HCT116 (cell line): ENCODE results near the gene OCA2.

Source experiments
- ELF1 ChIP-seq: IDR thresholded peaks from 2 replicates; pipeline ENCODE4 v1.6.1; 2012; ENCODE audit warnings: low read depth, borderline replicate concordance
- EZH2 ChIP-seq: fragments of 200-600 bp; sonication (generic); IDR thresholded peaks from 2 replicates; pipeline ENCODE4 v1.6.1; 2017; ENCODE audit warnings: antibody characterized with exemption, mixed run types
- EZH2phosphoT487 ChIP-seq: fragments of 200-600 bp; IDR thresholded peaks from 2 replicates; pipeline ENCODE4 v1.6.1; 2018; ENCODE audit warnings: antibody characterized with exemption, borderline replicate concordance
- POLR2A ChIP-seq: IDR thresholded peaks from 2 replicates; pipeline ENCODE4 v1.7.0; 2011; ENCODE audit warnings: borderline replicate concordance; ENCODE audit not compliant: insufficient read depth, insufficient read length; ENCODE audit errors: extremely low read depth
- POLR2AphosphoS5 ChIP-seq: IDR thresholded peaks from 2 replicates; pipeline ENCODE4 v1.6.1; 2011; ENCODE audit warnings: mild to moderate bottlenecking, low read depth, low read length, moderate library complexity
- TF ChIP-seq, protein P1 (sequence below), 3 experiments: fragments of 200-600 bp in 1 of 3; sonication (generic) in 1 of 3; IDR thresholded peaks in 2 of 3; conservative IDR thresholded peaks in 1 of 3; 2 replicates each; pipeline ENCODE4 v1.5.1; 2012 to 2017; ENCODE audit warnings: low read depth in 2 of 3, low read length in 2 of 3, antibody characterized with exemption in 1 of 3, borderline replicate concordance in 1 of 3, control low read depth in 1 of 3, mild to moderate bottlenecking in 1 of 3, mixed read lengths in 1 of 3, mixed run types in 1 of 3, moderate library complexity in 1 of 3; ENCODE audit not compliant: insufficient read depth in 1 of 3

DNA sequence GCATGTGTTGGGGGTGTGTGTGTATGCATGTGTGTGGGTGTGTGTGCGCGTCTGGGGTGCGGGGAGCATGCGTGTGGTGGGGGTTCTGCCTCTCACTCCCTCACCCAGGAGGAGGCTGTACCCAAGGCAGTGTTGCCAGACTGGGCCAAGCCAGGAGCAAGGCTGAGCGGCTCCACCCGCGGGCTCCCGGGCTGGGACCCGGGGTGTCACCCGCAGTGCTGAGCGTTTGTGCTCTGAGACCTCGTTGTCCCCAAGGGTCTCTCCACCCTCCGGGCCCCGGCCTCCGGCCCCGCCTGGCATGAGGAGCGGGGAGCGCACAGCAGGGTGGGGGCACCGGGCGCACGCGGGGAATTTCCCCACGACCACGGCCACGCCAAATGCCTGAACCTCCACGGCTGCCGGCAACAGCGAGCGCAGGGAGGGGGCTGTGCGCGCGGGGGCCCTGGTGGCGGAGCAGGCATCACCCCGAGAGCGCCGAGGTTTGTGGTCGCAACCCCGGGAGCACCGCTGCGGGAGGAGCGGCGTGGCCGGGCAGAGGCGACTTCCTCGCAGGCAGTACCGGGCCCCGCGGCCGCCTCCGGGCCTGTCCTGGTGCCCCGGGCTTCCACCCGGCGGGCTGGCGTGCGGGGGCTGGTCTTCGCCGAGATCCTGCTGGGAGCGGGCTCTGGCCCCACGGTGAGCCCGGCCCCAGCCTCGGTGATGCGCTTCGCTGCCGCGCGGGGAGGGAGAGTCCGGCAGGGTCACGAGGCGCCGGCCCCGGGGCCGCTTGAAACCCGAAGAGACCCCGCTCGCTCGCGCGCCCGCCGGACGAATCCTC lies 7.4 kb upstream of the OCA2 start:
- TF ChIP-seq EZH2phosphoT487 = no peak
- TF ChIP-seq POLR2A = no peak
- TF ChIP-seq, protein P1, sequence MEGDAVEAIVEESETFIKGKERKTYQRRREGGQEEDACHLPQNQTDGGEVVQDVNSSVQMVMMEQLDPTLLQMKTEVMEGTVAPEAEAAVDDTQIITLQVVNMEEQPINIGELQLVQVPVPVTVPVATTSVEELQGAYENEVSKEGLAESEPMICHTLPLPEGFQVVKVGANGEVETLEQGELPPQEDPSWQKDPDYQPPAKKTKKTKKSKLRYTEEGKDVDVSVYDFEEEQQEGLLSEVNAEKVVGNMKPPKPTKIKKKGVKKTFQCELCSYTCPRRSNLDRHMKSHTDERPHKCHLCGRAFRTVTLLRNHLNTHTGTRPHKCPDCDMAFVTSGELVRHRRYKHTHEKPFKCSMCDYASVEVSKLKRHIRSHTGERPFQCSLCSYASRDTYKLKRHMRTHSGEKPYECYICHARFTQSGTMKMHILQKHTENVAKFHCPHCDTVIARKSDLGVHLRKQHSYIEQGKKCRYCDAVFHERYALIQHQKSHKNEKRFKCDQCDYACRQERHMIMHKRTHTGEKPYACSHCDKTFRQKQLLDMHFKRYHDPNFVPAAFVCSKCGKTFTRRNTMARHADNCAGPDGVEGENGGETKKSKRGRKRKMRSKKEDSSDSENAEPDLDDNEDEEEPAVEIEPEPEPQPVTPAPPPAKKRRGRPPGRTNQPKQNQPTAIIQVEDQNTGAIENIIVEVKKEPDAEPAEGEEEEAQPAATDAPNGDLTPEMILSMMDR (IDR thresholded peaks at IDR 0.05 in 2 of 3, conservative IDR thresholded peaks at IDR 0.05 in 1 of 3; ENCODE audit: borderline replicate concordance in 1 of 3, insufficient read depth in 1 of 3, low read depth in 2 of 3, low read length in 2 of 3) = no peak
- TF ChIP-seq ELF1 = no peak
- no peak for TF ChIP-seq EZH2
- no peak for TF ChIP-seq POLR2AphosphoS5
